ENCODE results near the gene SYNE1. TPM values are rescaled to one million over a fixed set of nuclear protein-coding genes. Genes with fewer than 3 reads are reported as not detected.

SYNE1 gene
- total RNA-seq, 1 experiment from 2014 or later = 3.0 TPM

GRCh38 chr6:152268846-152269442 lies 368.2 kb downstream of the SYNE1 start:
- H3K4ac ChIP-seq (ENCODE audit: low read depth, low read length) = no peak overlapping the region
- no peak overlapping the region for H3T11ph ChIP-seq (ENCODE audit: low read length)
- no peaks in the 10 kb centered on the region for H4K20me1 ChIP-seq (ENCODE audit: control insufficient read depth, insufficient read depth, insufficient read length)
- no peak overlapping the region for H3K18ac ChIP-seq (ENCODE audit: insufficient read length, low read depth, low read length)
- H4K5ac ChIP-seq (ENCODE audit: insufficient read length, low read depth, low read length) = no peak overlapping the region
- no peak overlapping the region for H3K14ac ChIP-seq (ENCODE audit: insufficient read depth, low read length)
- H4K8ac ChIP-seq (replicated peaks; ENCODE audit: insufficient read length, low read depth, low read length) = no peak overlapping the region
- no peak overlapping the region for H4K91ac ChIP-seq (ENCODE audit: insufficient read length, low read depth, low read length)
- no peak overlapping the region for H2BK12ac ChIP-seq (ENCODE audit: insufficient read length, low read depth, low read length)
- no peak for DNase-seq
- H3K9ac ChIP-seq (ENCODE audit: extremely low read depth, insufficient read length, low read length) = no peak overlapping the region
- H3K27ac ChIP-seq (ENCODE audit: insufficient read length, low read depth, low read length) = no peak overlapping the region
- no peak overlapping the region for H3K23ac ChIP-seq (ENCODE audit: insufficient read length, low read depth, low read length)
- H2BK20ac ChIP-seq (ENCODE audit: low read depth, low read length, poor library complexity, severe bottlenecking) = no peak overlapping the region
- no peak overlapping the region for H2AFZ ChIP-seq (ENCODE audit: low read length)
- Mint-ChIP-seq H3K4me1 (peaks cover 14 to 24% of the 10 kb centered on the region in 2 experiments), H3K9me3 (peaks cover 6% of the 10 kb centered on the region in 2 experiments; a peak in 3 of 5 replicates), H3K36me3 (ENCODE audit: insufficient read depth in 1 of 3, low read depth in 3 of 3) (peaks cover 2 to 3% (median 3%) of the 10 kb centered on the region in 3 experiments; a peak in 4 of 7 replicates), H3K27me3 (ENCODE audit: low read depth) (no peaks in the 10 kb centered on the region), H3K4me3 (no peak overlapping the region), H3K27ac (peak overlapping the region; percentile 44 to 61 (median 45); a peak in 4 of 7 replicates)
- H3K4me2 ChIP-seq (ENCODE audit: insufficient read depth, insufficient read length, low read length) = no peak overlapping the region
- WGBS (ENCODE audit: extremely low coverage, insufficient read length, low lambda C conversion rate) = no CpG with 5 or more reads among the region's 8 CpGs
- H3K56ac ChIP-seq (ENCODE audit: insufficient read length, low read depth, low read length) = no peak overlapping the region
- TF ChIP-seq, protein P1, sequence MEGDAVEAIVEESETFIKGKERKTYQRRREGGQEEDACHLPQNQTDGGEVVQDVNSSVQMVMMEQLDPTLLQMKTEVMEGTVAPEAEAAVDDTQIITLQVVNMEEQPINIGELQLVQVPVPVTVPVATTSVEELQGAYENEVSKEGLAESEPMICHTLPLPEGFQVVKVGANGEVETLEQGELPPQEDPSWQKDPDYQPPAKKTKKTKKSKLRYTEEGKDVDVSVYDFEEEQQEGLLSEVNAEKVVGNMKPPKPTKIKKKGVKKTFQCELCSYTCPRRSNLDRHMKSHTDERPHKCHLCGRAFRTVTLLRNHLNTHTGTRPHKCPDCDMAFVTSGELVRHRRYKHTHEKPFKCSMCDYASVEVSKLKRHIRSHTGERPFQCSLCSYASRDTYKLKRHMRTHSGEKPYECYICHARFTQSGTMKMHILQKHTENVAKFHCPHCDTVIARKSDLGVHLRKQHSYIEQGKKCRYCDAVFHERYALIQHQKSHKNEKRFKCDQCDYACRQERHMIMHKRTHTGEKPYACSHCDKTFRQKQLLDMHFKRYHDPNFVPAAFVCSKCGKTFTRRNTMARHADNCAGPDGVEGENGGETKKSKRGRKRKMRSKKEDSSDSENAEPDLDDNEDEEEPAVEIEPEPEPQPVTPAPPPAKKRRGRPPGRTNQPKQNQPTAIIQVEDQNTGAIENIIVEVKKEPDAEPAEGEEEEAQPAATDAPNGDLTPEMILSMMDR (conservative IDR thresholded peaks at IDR 0.05) = no peak
- H2BK15ac ChIP-seq (ENCODE audit: low read depth, low read length) = no peak overlapping the region
- H2AK5ac ChIP-seq (ENCODE audit: insufficient read length, low read length) = no peak overlapping the region
- H3K9me3 ChIP-seq (ENCODE audit: control insufficient read depth, low read depth, low read length) = no peaks in the 10 kb centered on the region
- no peaks in the 10 kb centered on the region for H3K23me2 ChIP-seq (ENCODE audit: insufficient read length, low read depth, low read length, poor library complexity, severe bottlenecking)
- no peaks in the 10 kb centered on the region; the same call in 1 of the 2 replicates for H3K4me1 ChIP-seq (ENCODE audit: insufficient read depth, low read length)
- H3K79me1 ChIP-seq (ENCODE audit: insufficient read depth, low read depth, low read length, poor library complexity, severe bottlenecking) = no peaks in the 10 kb centered on the region
- H2BK120ac ChIP-seq (ENCODE audit: low read depth, low read length, poor library complexity, severe bottlenecking) = no peak overlapping the region
- no peak overlapping the region for H2BK5ac ChIP-seq (ENCODE audit: insufficient read length, low read length)
- no peaks in the 10 kb centered on the region for H3K27me3 ChIP-seq (ENCODE audit: insufficient read depth, low read length)
- H3K79me2 ChIP-seq (ENCODE audit: insufficient read depth, low read length) = no peaks in the 10 kb centered on the region
